Mesenchymal stem cell (in vitro differentiated cells and primary cell): ENCODE results near the gene SP4.
"Not testable (repeated sequence)": the region's sequence is repeated elsewhere in the genome, so short reads cannot be mapped to it uniquely, and the experiment has no call there.

Experiments
- DNase-seq: peaks from one replicate; pipeline ENCODE4 v3.0.0-alpha.2; 2013
- H2AFZ ChIP-seq: one replicate; pipeline ENCODE4 v1.6.1; 2013; ENCODE audit warnings: low read depth, mild to moderate bottlenecking, control low read depth, inconsistent platforms, low read length, moderate library complexity
- H2AK5ac ChIP-seq: 2 replicates; pipeline ENCODE4 v1.6.1; 2013; ENCODE audit warnings: low read length, moderate library complexity, mild to moderate bottlenecking, inconsistent platforms; ENCODE audit not compliant: severe bottlenecking
- H2BK120ac ChIP-seq: one replicate; pipeline ENCODE4 v1.6.1; 2013; ENCODE audit warnings: low read depth, mild to moderate bottlenecking, inconsistent platforms, low read length, moderate library complexity
- H2BK12ac ChIP-seq, 2 experiments: one replicate each; pipeline ENCODE4 v1.6.1; 2013; ENCODE audit warnings: inconsistent platforms in 2 of 2, low read length in 2 of 2, mild to moderate bottlenecking in 2 of 2, moderate library complexity in 2 of 2, control low read depth in 1 of 2
- H2BK15ac ChIP-seq: one replicate; pipeline ENCODE4 v1.6.1; 2013; ENCODE audit warnings: mild to moderate bottlenecking, low read depth, inconsistent platforms; ENCODE audit not compliant: poor library complexity, severe bottlenecking
- H2BK5ac ChIP-seq: 2 replicates; pipeline ENCODE4 v1.6.1; 2013; ENCODE audit warnings: low read depth, mild to moderate bottlenecking, low read length, control low read depth, inconsistent platforms; ENCODE audit not compliant: poor library complexity, severe bottlenecking
- H3K14ac ChIP-seq, 2 experiments: one replicate each; pipeline ENCODE4 v1.6.1; 2013; ENCODE audit warnings: inconsistent platforms in 2 of 2, low read length in 2 of 2, control low read depth in 1 of 2, mild to moderate bottlenecking in 1 of 2, moderate library complexity in 1 of 2
- H3K18ac ChIP-seq, 2 experiments: one replicate each; pipeline ENCODE4 v1.6.1; 2013; ENCODE audit warnings: inconsistent platforms in 2 of 2, low read length in 2 of 2, control low read depth in 1 of 2, low read depth in 1 of 2, mild to moderate bottlenecking in 1 of 2
- H3K23ac ChIP-seq, 2 experiments: one replicate each; pipeline ENCODE4 v1.6.1; 2013; ENCODE audit warnings: inconsistent platforms in 2 of 2, low read length in 2 of 2, mild to moderate bottlenecking in 2 of 2, moderate library complexity in 2 of 2, control low read depth in 1 of 2
- H3K27ac ChIP-seq: 2 replicates; pipeline ENCODE4 v1.5.1; 2013; ENCODE audit warnings: mild to moderate bottlenecking, moderate library complexity, low read length, control low read depth, inconsistent platforms; ENCODE audit not compliant: poor library complexity, severe bottlenecking
- H3K27me3 ChIP-seq, 2 experiments: 2 replicates each; pipeline versions ENCODE4 v1.6.1 to v1.7.0; 2013; ENCODE audit warnings: low read length in 2 of 2, mild to moderate bottlenecking in 2 of 2, moderate library complexity in 2 of 2, control low read depth in 1 of 2, inconsistent platforms in 1 of 2; ENCODE audit not compliant: control insufficient read depth in 1 of 2, insufficient read depth in 1 of 2
- H3K36me3 ChIP-seq, 2 experiments: 2 replicates each; pipeline versions ENCODE4 v1.6.1 to v1.7.0; 2013; ENCODE audit warnings: low read length in 2 of 2, control low read depth in 1 of 2, inconsistent platforms in 1 of 2, low read depth in 1 of 2, mild to moderate bottlenecking in 1 of 2; ENCODE audit not compliant: insufficient read depth in 2 of 2, control insufficient read depth in 1 of 2
- H3K4ac ChIP-seq, 2 experiments: one replicate each; pipeline ENCODE4 v1.6.1; 2013; ENCODE audit warnings: inconsistent platforms in 2 of 2, low read length in 2 of 2, mild to moderate bottlenecking in 2 of 2, moderate library complexity in 2 of 2, control low read depth in 1 of 2, low read depth in 1 of 2
- H3K4me1 ChIP-seq: 2 replicates; pipeline ENCODE4 v1.6.1; 2013; ENCODE audit warnings: low read depth, low read length, control low read depth; ENCODE audit not compliant: control insufficient read depth, insufficient read depth
- H3K4me2 ChIP-seq: 2 replicates; pipeline ENCODE4 v1.6.1; 2013; ENCODE audit warnings: low read length, mild to moderate bottlenecking, inconsistent platforms; ENCODE audit not compliant: poor library complexity, severe bottlenecking
- H3K4me3 ChIP-seq, 2 experiments: 2 replicates each; pipeline versions ENCODE4 v1.5.1 to v1.7.0; 2013; ENCODE audit warnings: low read length in 2 of 2, mild to moderate bottlenecking in 2 of 2, control low read depth in 1 of 2, low read depth in 1 of 2; ENCODE audit not compliant: insufficient read depth in 1 of 2
- H3K79me1 ChIP-seq: replicated peaks from 2 replicates; pipeline ENCODE4 v1.6.1; 2013; ENCODE audit warnings: mild to moderate bottlenecking, control low read depth, low read length, inconsistent platforms; ENCODE audit not compliant: poor library complexity, severe bottlenecking
- H3K9ac ChIP-seq: 2 replicates; pipeline ENCODE4 v1.7.0; 2013; ENCODE audit warnings: mild to moderate bottlenecking, low read length, moderate library complexity
- H3K9me3 ChIP-seq: 2 replicates; pipeline ENCODE4 v1.7.0; 2013; ENCODE audit warnings: mild to moderate bottlenecking, low read length; ENCODE audit not compliant: control insufficient read depth
- H4K8ac ChIP-seq: one replicate; pipeline ENCODE4 v1.6.1; 2013; ENCODE audit warnings: inconsistent platforms, mild to moderate bottlenecking, low read length, moderate library complexity
- H4K91ac ChIP-seq: one replicate; pipeline ENCODE4 v1.6.1; 2013; ENCODE audit warnings: mild to moderate bottlenecking, low read length, inconsistent platforms
- WGBS: methylation state at CpG from one replicate; pipeline ENCODE4 v1.1.7; 2013; ENCODE audit warnings: mixed read lengths; 5-methylcytosine and 5-hydroxymethylcytosine counted together

SP4 gene

GRCh38 chr7:21532485-21532884 is 104.6 kb downstream of the SP4 start:
- not testable (repeated sequence) for H3K4ac ChIP-seq, H3K9me3 ChIP-seq, H2BK12ac ChIP-seq, H3K4me3 ChIP-seq, H3K14ac ChIP-seq, H3K36me3 ChIP-seq, H3K18ac ChIP-seq, H3K79me1 ChIP-seq, H3K9ac ChIP-seq, H2AK5ac ChIP-seq, H3K27ac ChIP-seq, H3K23ac ChIP-seq, H2BK15ac ChIP-seq, H3K4me2 ChIP-seq, DNase-seq, H3K4me1 ChIP-seq, H4K91ac ChIP-seq, H2BK120ac ChIP-seq, H2AFZ ChIP-seq, H4K8ac ChIP-seq, H2BK5ac ChIP-seq, H3K27me3 ChIP-seq
- 62% methylated on average over 1 of the region's 1 CpG for WGBS

DNA sequence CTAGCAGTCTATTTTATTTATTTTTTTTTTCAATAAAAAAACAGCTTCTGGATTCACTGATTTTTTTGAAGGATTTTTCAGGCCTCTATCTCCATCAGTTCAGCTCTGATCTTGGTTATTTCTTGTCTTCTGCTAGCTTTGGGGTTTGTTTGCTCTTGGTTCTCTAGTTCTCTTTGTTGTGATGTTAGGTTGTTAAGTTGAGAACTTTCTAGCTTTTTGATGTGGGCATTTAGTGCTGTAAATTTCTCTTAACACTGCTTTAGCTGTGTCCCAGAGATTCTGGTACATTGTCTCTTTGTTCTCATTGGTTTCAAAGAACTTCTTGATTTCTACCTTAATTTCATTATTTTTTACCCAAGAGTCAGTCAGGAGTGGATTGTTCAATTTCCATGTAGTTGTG is 105.8 kb downstream of the SP4 start:
- H3K4me3 ChIP-seq, H3K4me1 ChIP-seq, H3K4ac ChIP-seq, H3K18ac ChIP-seq, H3K9me3 ChIP-seq, H3K23ac ChIP-seq, H3K36me3 ChIP-seq, H2BK12ac ChIP-seq, H2BK5ac ChIP-seq, H2BK120ac ChIP-seq, H4K91ac ChIP-seq, H2AFZ ChIP-seq, H3K14ac ChIP-seq, H3K9ac ChIP-seq, H3K27ac ChIP-seq, H2AK5ac ChIP-seq, H3K4me2 ChIP-seq, DNase-seq, H3K79me1 ChIP-seq, H3K27me3 ChIP-seq, H4K8ac ChIP-seq, H2BK15ac ChIP-seq: not testable (repeated sequence)

- not testable (repeated sequence) for H2BK120ac ChIP-seq, H3K18ac ChIP-seq, H2BK15ac ChIP-seq, H3K4me2 ChIP-seq, H2AK5ac ChIP-seq, H4K91ac ChIP-seq, H2AFZ ChIP-seq, H2BK12ac ChIP-seq, H3K9ac ChIP-seq, H3K23ac ChIP-seq, H3K27ac ChIP-seq, H3K4ac ChIP-seq, H3K36me3 ChIP-seq, H3K4me3 ChIP-seq, H2BK5ac ChIP-seq, H3K9me3 ChIP-seq, H3K79me1 ChIP-seq, H4K8ac ChIP-seq, DNase-seq, H3K14ac ChIP-seq, H3K4me1 ChIP-seq
- WGBS, result 90% methylated on average over 23 of the region's 27 CpGs
- H3K27me3 ChIP-seq, result peaks cover 7 to 11% of the 10 kb centered on the region in 2 experiments
Measured at GRCh38 chr7:21536445-21537118, 108.7 kb downstream of the SP4 start.

DNA sequence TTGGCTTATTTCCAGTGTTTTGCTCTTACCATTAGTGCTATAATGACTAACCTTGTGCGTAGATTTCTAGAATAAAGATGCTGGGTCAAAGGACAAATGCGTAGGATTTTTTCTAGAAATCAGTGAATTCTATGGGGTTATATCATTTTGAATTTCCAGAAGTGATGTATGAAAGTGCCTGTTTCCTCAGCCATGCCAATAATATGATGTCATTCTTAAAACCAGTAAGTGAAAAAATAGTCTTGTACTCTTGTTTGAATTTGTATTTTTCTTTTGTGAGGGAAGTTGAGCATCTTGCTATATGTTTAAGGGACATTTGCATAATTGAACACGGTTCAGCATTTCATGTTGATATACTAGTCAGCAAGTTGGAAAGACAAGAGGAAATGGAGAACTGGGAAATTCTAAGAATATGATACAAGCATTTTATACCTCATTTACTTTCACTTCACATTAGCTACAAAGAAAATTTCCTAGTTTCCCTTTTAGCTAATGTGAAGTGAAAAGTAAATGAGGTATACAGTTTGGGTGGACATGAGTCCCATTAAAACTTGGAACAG is 111.1 kb downstream of the SP4 start:
- Histone ChIP-seq H3K18ac (no peak overlapping the region), H4K91ac (no peak overlapping the region), H2BK15ac (no peak overlapping the region), H3K23ac (no peak overlapping the region), H3K79me1 (no peaks in the 10 kb centered on the region), H2BK12ac (no peak overlapping the region), H4K8ac (no peak overlapping the region), H3K27ac (no peak overlapping the region), H3K9me3 (no peaks in the 10 kb centered on the region), H3K14ac (no peak overlapping the region), H2AK5ac (no peak overlapping the region), H3K27me3 (peaks cover 30 to 35% of the 10 kb centered on the region in 2 experiments), H3K9ac (no peak overlapping the region), H2AFZ (no peak overlapping the region), H3K36me3 (no peaks in the 10 kb centered on the region), H3K4me1 (peaks cover 12% of the 10 kb centered on the region), H3K4me2 (no peak overlapping the region), H3K4ac (no peak overlapping the region), H3K4me3 (no peak overlapping the region), H2BK5ac (no peak overlapping the region), H2BK120ac (no peak overlapping the region)
- DNase-seq, result no peak
- WGBS, result 75% methylated on average over 3 of the region's 3 CpGs
